Measurements from ENCODE around the gene PPP1R16B. TPM values are rescaled to one million over a fixed set of nuclear protein-coding genes. Genes with fewer than 3 reads are reported as not detected.

Gene PPP1R16B
- total RNA-seq, 1 experiment from 2014 or later, result under 0.01 TPM

GRCh38 chr20:38827770-38828281 lies 22.3 kb downstream of the PPP1R16B start:
- no peak for DNase-seq (ENCODE audit: low read depth)

GRCh38 chr20:38828514-38829295 lies 23.2 kb downstream of the PPP1R16B start:
- DNase-seq (ENCODE audit: low read depth), result no peak

GRCh38 chr20:38829296-38829875 lies 23.9 kb downstream of the PPP1R16B start:
- DNase-seq (ENCODE audit: low read depth), result no peak

GRCh38 chr20:38830356-38830755 lies 24.9 kb downstream of the PPP1R16B start:
- no peak for DNase-seq (ENCODE audit: low read depth)

GRCh38 chr20:38831049-38831691 lies 25.7 kb downstream of the PPP1R16B start:
- no peak for DNase-seq (ENCODE audit: low read depth)

GRCh38 chr20:38831995-38832620 lies 26.6 kb downstream of the PPP1R16B start:
- DNase-seq (ENCODE audit: low read depth), result no peak

- DNase-seq (ENCODE audit: low read depth), result no peak
Measured at GRCh38 chr20:38833154-38833856, 27.8 kb downstream of the PPP1R16B start.

GRCh38 chr20:38833857-38834164 lies 28.3 kb downstream of the PPP1R16B start:
- DNase-seq (ENCODE audit: low read depth), result no peak

GRCh38 chr20:38834868-38835267 lies 29.4 kb downstream of the PPP1R16B start:
- DNase-seq (ENCODE audit: low read depth), result no peak

GRCh38 chr20:38835792-38836191 lies 30.3 kb downstream of the PPP1R16B start:
- DNase-seq (ENCODE audit: low read depth), result no peak

GRCh38 chr20:38836991-38837390 lies 31.5 kb downstream of the PPP1R16B start:
- no peak for DNase-seq (ENCODE audit: low read depth)

- no peak for DNase-seq (ENCODE audit: low read depth)
Measured at GRCh38 chr20:38838326-38838725, 32.8 kb downstream of the PPP1R16B start.

- no peak for DNase-seq (ENCODE audit: low read depth)
Measured at GRCh38 chr20:38839563-38839962, 34.1 kb downstream of the PPP1R16B start.

- DNase-seq (ENCODE audit: low read depth), result no peak
Measured at GRCh38 chr20:38840053-38840893, 34.8 kb downstream of the PPP1R16B start.

- DNase-seq (ENCODE audit: low read depth), result no peak
Measured at GRCh38 chr20:38840894-38841470, 35.5 kb downstream of the PPP1R16B start.

GRCh38 chr20:38841570-38841969 lies 36.1 kb downstream of the PPP1R16B start:
- DNase-seq (ENCODE audit: low read depth), result no peak

GRCh38 chr20:38842026-38842425 lies 36.5 kb downstream of the PPP1R16B start:
- no peak for DNase-seq (ENCODE audit: low read depth)

- no peak for DNase-seq (ENCODE audit: low read depth)
Measured at GRCh38 chr20:38842558-38842981, 37.1 kb downstream of the PPP1R16B start.

- DNase-seq (ENCODE audit: low read depth), result no peak
Measured at GRCh38 chr20:38843346-38843745, 37.8 kb downstream of the PPP1R16B start.

- no peak for DNase-seq (ENCODE audit: low read depth)
Measured at GRCh38 chr20:38844963-38845362, 39.5 kb downstream of the PPP1R16B start.
